K562 (cell line): Measurements from ENCODE around the gene AXIN2. TPM values are rescaled to one million over a fixed set of nuclear protein-coding genes. Genes with fewer than 3 reads are reported as not detected.

Source experiments
- ATAC-seq: fragments of 200-7000 bp; cut with Tn5 transposase; 3 replicates; pipeline ENCODE4 v1.9.1; 2020; ENCODE audit warnings: moderate library complexity
- BruUV-seq: library from RNA; stranded (reverse); fragments of 400-500 nt; replicated peaks from 2 replicates; lab custom pipeline; 2021; lab: Mats Ljungman, UMichigan
- CTCF ChIA-PET: fragments of 300-600 bp; formaldehyde crosslinking; extraction: SDS; loops from one replicate; lab custom pipeline; 2021; ENCODE audit warnings: low intra/inter-chr PET ratio; lab: Yijun Ruan, JAX
- POLR2A ChIA-PET: fragments of 300-600, 350-650 bp; sonication (Branson Sonifier 250); formaldehyde crosslinking; extraction: SDS; loops from one replicate; lab custom pipeline; 2021; ENCODE audit warnings: antibody characterized with exemption, inconsistent platforms; lab: Yijun Ruan, JAX
- DNase-seq, 4 experiments: peaks; one replicate each; pipeline versions ENCODE4 v3.0.0 to v3.0.0-alpha.2; 2011 to 2018; ENCODE audit warnings: low spot score in 3 of 4, mixed read lengths in 3 of 4; ENCODE audit errors: extremely low read depth in 1 of 4
- FAIRE-seq: peaks from 2 replicates; lab custom pipeline; 2011; peaks lifted over from hg19 to GRCh38; lab: Jason Lieb, UNC
- H2AFZ ChIP-seq: 2 replicates; pipeline ENCODE4 v1.6.0; 2011; ENCODE audit warnings: low read depth, low read length, control low read depth, inconsistent platforms
- H3K27ac ChIP-seq: fragments of 200-600 bp; 3 replicates; pipeline ENCODE4 v1.8.0; 2011; ENCODE audit warnings: low read depth, mild to moderate bottlenecking, control low read depth, inconsistent platforms, low read length, moderate library complexity, mixed read lengths; ENCODE audit errors: extremely low read depth
- H3K27me3 ChIP-seq, 2 experiments: fragments of 300-600 bp in 1 of 2; 2 replicates in 1 of 2; 3 replicates in 1 of 2; pipeline versions ENCODE4 v1.6.0 to v1.8.0; 2011; ENCODE audit warnings: inconsistent platforms in 2 of 2, low read length in 2 of 2, mild to moderate bottlenecking in 1 of 2, mixed read lengths in 1 of 2, moderate library complexity in 1 of 2; ENCODE audit not compliant: control insufficient read depth in 2 of 2, insufficient read depth in 2 of 2
- H3K36me3 ChIP-seq: fragments of 300-600 bp; 3 replicates; pipeline ENCODE4 v1.8.0; 2011; ENCODE audit warnings: mild to moderate bottlenecking, low read length, inconsistent platforms; ENCODE audit not compliant: control insufficient read depth, insufficient read depth
- H3K4me1 ChIP-seq, 2 experiments: fragments of 200-600 bp in 1 of 2; replicated peaks in 1 of 2; 2 replicates in 1 of 2; 3 replicates in 1 of 2; pipeline versions ENCODE4 v1.5.1 to v1.8.0; 2011; ENCODE audit warnings: inconsistent platforms in 2 of 2, low read length in 2 of 2, mild to moderate bottlenecking in 1 of 2, mixed read lengths in 1 of 2, moderate library complexity in 1 of 2; ENCODE audit not compliant: control insufficient read depth in 2 of 2, insufficient read depth in 2 of 2
- H3K4me2 ChIP-seq: 2 replicates; pipeline ENCODE4 v1.6.1; 2011; ENCODE audit warnings: low read length, control low read depth, inconsistent platforms, mixed read lengths; ENCODE audit not compliant: insufficient read depth
- H3K4me3 ChIP-seq: fragments of 200-600 bp; sonication (generic), shearing (Covaris generic); 2 replicates; pipeline ENCODE4 v1.5.1; 2016; ENCODE audit warnings: control low read depth, inconsistent platforms
- H3K79me2 ChIP-seq: fragments of 200-600 bp; 3 replicates; pipeline ENCODE4 v1.8.0; 2011; ENCODE audit warnings: low read length, inconsistent platforms; ENCODE audit not compliant: control insufficient read depth, insufficient read depth
- H3K9ac ChIP-seq, 2 experiments: 2 replicates each; pipeline versions ENCODE4 v1.6.0 to v1.6.1; 2011; ENCODE audit warnings: low read depth in 2 of 2, low read length in 2 of 2, control low read depth in 1 of 2, inconsistent platforms in 1 of 2, mild to moderate bottlenecking in 1 of 2, mixed read lengths in 1 of 2; ENCODE audit not compliant: insufficient read depth in 1 of 2
- H3K9me1 ChIP-seq: one replicate; pipeline ENCODE4 v1.6.0; 2011; ENCODE audit warnings: inconsistent platforms, mild to moderate bottlenecking, low read length, moderate library complexity; ENCODE audit not compliant: control insufficient read depth, insufficient read depth
- H3K9me3 ChIP-seq: replicated peaks from 2 replicates; pipeline ENCODE4 v1.5.1; 2011; ENCODE audit warnings: low read depth, low read length, inconsistent platforms; ENCODE audit not compliant: control insufficient read depth, insufficient read depth
- H4K20me1 ChIP-seq: replicated peaks from 2 replicates; pipeline ENCODE4 v1.6.1; 2011; ENCODE audit warnings: low read length, inconsistent platforms, mixed read lengths; ENCODE audit not compliant: control insufficient read depth, insufficient read depth
- HDAC8 ChIP-seq: fragments of 450-650 bp; IDR thresholded peaks from 2 replicates; pipeline ENCODE4 v1.6.1; 2016; ENCODE audit warnings: mild to moderate bottlenecking, missing genetic modification characterization, moderate library complexity, missing compliant biosample characterization
- NR2F6 ChIP-seq: fragments of 450-650 bp; formaldehyde crosslinking; IDR thresholded peaks from 2 replicates; pipeline ENCODE4 v1.4.0; 2020; ENCODE audit warnings: mild to moderate bottlenecking
- RBM39 ChIP-seq: fragments of 200-400 bp; formaldehyde crosslinking; optimal IDR thresholded peaks from 2 replicates; pipeline ENCODE3; 2018; ENCODE audit warnings: low read depth, low read length
- SNIP1 ChIP-seq: fragments of 450-650 bp; IDR thresholded peaks from 2 replicates; pipeline ENCODE4 v1.7.1; 2017; ENCODE audit warnings: low read depth, mild to moderate bottlenecking
- STAG1 ChIP-seq: sonication (generic); formaldehyde crosslinking; IDR thresholded peaks from 2 replicates; pipeline ENCODE4 v1.5.0; 2020; ENCODE audit warnings: missing genetic modification reagents, borderline replicate concordance
- TAF9B ChIP-seq: fragments of 450-650 bp; IDR thresholded peaks from 2 replicates; pipeline ENCODE4 v1.6.1; 2018; ENCODE audit warnings: mild to moderate bottlenecking; ENCODE audit not compliant: partially characterized antibody
- ZNF197 ChIP-seq: fragments of 200-800 bp; sonication (Bioruptor generic); IDR thresholded peaks from 2 replicates; pipeline ENCODE4 v1.6.1; 2016; ENCODE audit warnings: low read depth, missing genetic modification characterization, missing compliant biosample characterization
- ZNF830 ChIP-seq: fragments of 250-450 bp; sonication (Bioruptor Pico); IDR thresholded peaks from 2 replicates; pipeline ENCODE4 v1.5.0; 2021; ENCODE audit warnings: mild to moderate bottlenecking
- WGBS: fragments of 100-300 bp; shearing (Covaris generic); methylation state at CpG from one replicate; pipeline ENCODE4 v1.1.6; 2016; ENCODE audit warnings: low coverage, mixed read lengths; ENCODE audit not compliant: insufficient coverage; ENCODE audit errors: missing lambda C conversion rate; 5-methylcytosine and 5-hydroxymethylcytosine counted together
- in situ Hi-C: fragments of 300-500 bp; cut with MboI; formaldehyde crosslinking; loops from 4 replicates; pipeline ENCODE4 v1.15.0; 2018; ENCODE audit warnings: inconsistent platforms, mixed read lengths
- intact Hi-C: fragments of 100-400 bp; cut with micrococcal nuclease; formaldehyde crosslinking; loops from 2 replicates; pipeline ENCODE4 v1.14.2; 2022
- polyA plus RNA-seq, 8 experiments: library from polyadenylated mRNA; depleted of rRNA in 4 of 8; stranded (reverse) in 5 of 8; unstranded in 3 of 8; fragments of >200 nt; fragmentation: Nextera tagmentation in 2 of 8; fragmentation: Illumina TruSeq in 1 of 8; extraction: Ambion mirVana in 2 of 8; extraction: Trizol in 1 of 8; gene quantifications; 2 replicates each; pipeline versions ENCODE4 v1.2.1 to v1.2.3, GENCODE V29; 2011 to 2014; ENCODE audit warnings: inconsistent platforms in 1 of 8, missing spikeins in 1 of 8
- total RNA-seq, 7 experiments: library from RNA; depleted of rRNA in 6 of 7; stranded (reverse); fragments of >200 nt in 6 of 7; fragmentation: Illumina TruSeq in 2 of 7; extraction: Trizol in 2 of 7; gene quantifications; 2 replicates each; pipeline versions ENCODE4 v1.2.1 to v1.2.3, GENCODE V29; 2011 to 2021; ENCODE audit warnings: low replicate concordance in 1 of 7
- TF ChIP-seq, protein P1 (sequence below): fragments of 450-650 bp; IDR thresholded peaks from 2 replicates; pipeline ENCODE4 v1.6.1; 2017; ENCODE audit warnings: antibody characterized with exemption
- TF ChIP-seq, protein P2 (sequence below): sonication (generic); formaldehyde crosslinking; IDR thresholded peaks from 2 replicates; pipeline ENCODE4 v1.8.1; 2023; ENCODE audit warnings: mild to moderate bottlenecking, missing genetic modification reagents

AXIN2 gene
- total and polyA plus RNA-seq, 9 of the 15 experiments (the other 6 are each of a cell fraction or from before 2014, with no cell fraction given) = 0.21 to 3.3 (median 1.2) TPM

- FAIRE-seq = no peak
- in situ Hi-C loops (no loop called here), intact Hi-C loops (no loop called here)
Measured at GRCh38 chr17:65550758-65551157, 10.7 kb downstream of the AXIN2 start.

GRCh38 chr17:65550075-65550662, 11.3 kb downstream of the AXIN2 start:
- CTCF ChIA-PET = interaction anchor here (0.6 kb wide), 1 partner anchor 181 kb away, joined by 3 read pairs; no protein-coding TSS in a partner anchor
- 37% methylated on average over 8 of the region's 9 CpGs for WGBS
- TF ChIP-seq SNIP1 = no peak
- no peak for TF ChIP-seq HDAC8 (tag)
- TF ChIP-seq STAG1 = no peak
- TF ChIP-seq RBM39 = no peak
- TF ChIP-seq ZNF830 (CRISPR knock-in tag) = no peak
- TF ChIP-seq, protein P1, sequence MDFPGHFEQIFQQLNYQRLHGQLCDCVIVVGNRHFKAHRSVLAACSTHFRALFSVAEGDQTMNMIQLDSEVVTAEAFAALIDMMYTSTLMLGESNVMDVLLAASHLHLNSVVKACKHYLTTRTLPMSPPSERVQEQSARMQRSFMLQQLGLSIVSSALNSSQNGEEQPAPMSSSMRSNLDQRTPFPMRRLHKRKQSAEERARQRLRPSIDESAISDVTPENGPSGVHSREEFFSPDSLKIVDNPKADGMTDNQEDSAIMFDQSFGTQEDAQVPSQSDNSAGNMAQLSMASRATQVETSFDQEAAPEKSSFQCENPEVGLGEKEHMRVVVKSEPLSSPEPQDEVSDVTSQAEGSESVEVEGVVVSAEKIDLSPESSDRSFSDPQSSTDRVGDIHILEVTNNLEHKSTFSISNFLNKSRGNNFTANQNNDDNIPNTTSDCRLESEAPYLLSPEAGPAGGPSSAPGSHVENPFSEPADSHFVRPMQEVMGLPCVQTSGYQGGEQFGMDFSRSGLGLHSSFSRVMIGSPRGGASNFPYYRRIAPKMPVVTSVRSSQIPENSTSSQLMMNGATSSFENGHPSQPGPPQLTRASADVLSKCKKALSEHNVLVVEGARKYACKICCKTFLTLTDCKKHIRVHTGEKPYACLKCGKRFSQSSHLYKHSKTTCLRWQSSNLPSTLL = no peak
- TF ChIP-seq, protein P2, sequence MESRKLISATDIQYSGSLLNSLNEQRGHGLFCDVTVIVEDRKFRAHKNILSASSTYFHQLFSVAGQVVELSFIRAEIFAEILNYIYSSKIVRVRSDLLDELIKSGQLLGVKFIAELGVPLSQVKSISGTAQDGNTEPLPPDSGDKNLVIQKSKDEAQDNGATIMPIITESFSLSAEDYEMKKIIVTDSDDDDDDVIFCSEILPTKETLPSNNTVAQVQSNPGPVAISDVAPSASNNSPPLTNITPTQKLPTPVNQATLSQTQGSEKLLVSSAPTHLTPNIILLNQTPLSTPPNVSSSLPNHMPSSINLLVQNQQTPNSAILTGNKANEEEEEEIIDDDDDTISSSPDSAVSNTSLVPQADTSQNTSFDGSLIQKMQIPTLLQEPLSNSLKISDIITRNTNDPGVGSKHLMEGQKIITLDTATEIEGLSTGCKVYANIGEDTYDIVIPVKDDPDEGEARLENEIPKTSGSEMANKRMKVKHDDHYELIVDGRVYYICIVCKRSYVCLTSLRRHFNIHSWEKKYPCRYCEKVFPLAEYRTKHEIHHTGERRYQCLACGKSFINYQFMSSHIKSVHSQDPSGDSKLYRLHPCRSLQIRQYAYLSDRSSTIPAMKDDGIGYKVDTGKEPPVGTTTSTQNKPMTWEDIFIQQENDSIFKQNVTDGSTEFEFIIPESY (CRISPR knock-in tag) = no peak
- TF ChIP-seq, all 486 proteins: peak for 0
- POLR2A ChIA-PET = interaction anchor here (0.6 kb wide), 1 partner anchor 248 kb away, joined by 3 read pairs; no protein-coding TSS in a partner anchor
- no peaks in the 10 kb centered on the region for H3K79me2 ChIP-seq
- no peaks in the 10 kb centered on the region for H3K9me3 ChIP-seq
- no TSS peak for BruUV-seq
- DNase-seq = no peak
- no peak overlapping the region for H3K9ac ChIP-seq
- no peaks in the 10 kb centered on the region for H3K36me3 ChIP-seq
- H3K9me1 ChIP-seq = no peaks in the 10 kb centered on the region
- H3K27ac ChIP-seq = no peak overlapping the region
- H3K4me3 ChIP-seq = no peak overlapping the region
- no peak for FAIRE-seq
- H2AFZ ChIP-seq = no peak overlapping the region
- in situ Hi-C loops (no loop called here), intact Hi-C loops (no loop called here)
- no peaks in the 10 kb centered on the region for H3K27me3 ChIP-seq
- no peaks in the 10 kb centered on the region; a peak in 3 of 5 replicates for H3K4me1 ChIP-seq
- no peak for ATAC-seq
- H3K4me2 ChIP-seq = no peak overlapping the region
- no peaks in the 10 kb centered on the region for H4K20me1 ChIP-seq

More at GRCh38 chr17:65550758-65551157, 10.7 kb downstream of the AXIN2 start:
- no peak overlapping the region for H3K4me2 ChIP-seq
- H3K9me3 ChIP-seq = no peaks in the 10 kb centered on the region
- H2AFZ ChIP-seq = no peak overlapping the region
- TF ChIP-seq ZNF197 (CRISPR knock-in tag) (no peak), TAF9B (no peak), NR2F6 (CRISPR knock-in tag) (no peak)
- H3K79me2 ChIP-seq = no peaks in the 10 kb centered on the region
- DNase-seq (no peak), ATAC-seq (no peak)
- H3K9me1 ChIP-seq = no peaks in the 10 kb centered on the region
- no peak overlapping the region for H3K4me3 ChIP-seq
- no peak overlapping the region for H3K9ac ChIP-seq
- H4K20me1 ChIP-seq = no peaks in the 10 kb centered on the region
- 34% methylated on average over 4 of the region's 4 CpGs for WGBS
- ChIA-PET POLR2A (interaction anchor here (0.6 kb wide), 1 partner anchor 247 kb away, joined by 3 read pairs; no protein-coding TSS in a partner anchor), CTCF (interaction anchor here (0.6 kb wide), 1 partner anchor 182 kb away, joined by 3 read pairs; no protein-coding TSS in a partner anchor)
- no peaks in the 10 kb centered on the region for H3K27me3 ChIP-seq
- no peak overlapping the region for H3K27ac ChIP-seq
- BruUV-seq = no TSS peak
- H3K36me3 ChIP-seq = no peaks in the 10 kb centered on the region
- no peaks in the 10 kb centered on the region; a peak in 3 of 5 replicates for H3K4me1 ChIP-seq
